Bronchial epithelial cell (primary cell): ENCODE results near the gene C2CD2. TPM values are rescaled to one million over a fixed set of nuclear protein-coding genes. Genes with fewer than 3 reads are reported as not detected.

Source experiments
- DNase-seq: peaks from one replicate; pipeline ENCODE4 v3.0.0-alpha.2; 2010; ENCODE audit warnings: low read depth
- FAIRE-seq: peaks from 2 replicates; lab custom pipeline; 2011; peaks lifted over from hg19 to GRCh38; lab: Jason Lieb, UNC
- H3K27me3 ChIP-seq: 2 replicates; pipeline ENCODE4 v1.5.1; 2011; ENCODE audit warnings: low read length; ENCODE audit not compliant: control insufficient read depth, insufficient read depth
- H3K36me3 ChIP-seq: 2 replicates; pipeline ENCODE4 v1.5.1; 2011; ENCODE audit warnings: low read length; ENCODE audit not compliant: control insufficient read depth, insufficient read depth
- H3K4me3 ChIP-seq: 2 replicates; pipeline ENCODE4 v1.5.1; 2011; ENCODE audit warnings: mild to moderate bottlenecking, low read depth, low read length, control low read depth
- CTCF ChIP-seq: IDR thresholded peaks from 2 replicates; pipeline ENCODE4 v1.5.1; 2011; ENCODE audit warnings: mild to moderate bottlenecking, moderate library complexity, low read length, control low read depth, inconsistent platforms; ENCODE audit not compliant: insufficient read depth, severe bottlenecking
- total RNA-seq: library from RNA; depleted of rRNA; stranded (reverse); fragments of >200 nt; gene quantifications from 2 replicates; pipeline ENCODE4 v1.2.1, GENCODE V29; 2014

The C2CD2 gene
- total RNA-seq, 1 donor from 2014 or later: 6.6 TPM

GRCh38 chr21:41932576-41933312 is 21.1 kb downstream of the C2CD2 start:
- DNase-seq (peak; percentile 61), FAIRE-seq (no peak)
- TF ChIP-seq CTCF: no peak
- no peaks in the 10 kb centered on the region for H3K27me3 ChIP-seq
- no peak overlapping the region for H3K4me3 ChIP-seq
- no peaks in the 10 kb centered on the region for H3K36me3 ChIP-seq

DNA sequence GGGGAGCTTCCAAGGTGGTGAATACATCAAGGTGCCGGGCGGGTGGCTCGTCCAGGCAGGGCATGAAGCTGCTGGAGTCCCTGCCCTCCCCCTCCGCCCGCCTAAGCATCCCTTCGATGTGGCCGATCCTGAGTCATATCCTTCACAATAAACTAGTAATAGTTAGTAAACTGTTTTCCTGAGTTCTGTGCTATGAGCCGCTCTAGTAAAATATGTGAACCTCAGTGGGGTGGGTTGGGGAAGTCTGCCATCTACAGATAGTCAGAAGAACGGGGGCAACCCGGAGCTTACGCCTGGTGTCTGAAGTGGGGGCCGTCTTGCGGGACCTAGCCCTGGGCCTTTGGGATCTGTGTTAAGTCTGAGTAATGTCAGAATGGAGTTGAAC is 21.6 kb downstream of the C2CD2 start:
- FAIRE-seq (no peak), DNase-seq (peak; percentile 95)
- Histone ChIP-seq H3K4me3 (no peak overlapping the region), H3K36me3 (no peaks in the 10 kb centered on the region), H3K27me3 (no peaks in the 10 kb centered on the region)
- peak; percentile 21 for TF ChIP-seq CTCF

DNA sequence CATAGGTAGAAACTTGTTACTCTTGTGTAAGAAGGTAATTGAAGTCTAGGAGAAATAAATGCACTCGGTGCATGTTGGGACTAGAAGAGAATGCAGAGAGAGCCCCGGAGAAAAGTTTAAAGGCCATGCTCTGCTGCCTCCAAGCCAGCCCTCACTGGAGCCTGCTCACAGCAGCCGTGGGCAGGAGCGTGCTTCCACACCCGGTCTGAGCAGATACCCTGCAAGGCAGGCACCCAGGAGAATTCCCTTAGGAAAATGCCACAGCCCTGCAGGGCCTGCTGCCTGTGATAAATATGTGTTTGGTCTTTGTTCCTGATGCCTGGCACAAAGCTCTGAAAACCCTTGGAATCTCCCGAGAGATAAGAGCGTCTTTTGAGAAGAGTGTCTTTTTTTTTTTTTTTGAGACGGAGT is 22.8 kb downstream of the C2CD2 start:
- DNase-seq: peak; percentile 93
- no peak overlapping the region for H3K4me3 ChIP-seq
- no peaks in the 10 kb centered on the region for H3K36me3 ChIP-seq
- no peak for FAIRE-seq
- no peaks in the 10 kb centered on the region for H3K27me3 ChIP-seq
- TF ChIP-seq CTCF: no peak

GRCh38 chr21:41929248-41929647 is 24.6 kb downstream of the C2CD2 start:
- Histone ChIP-seq H3K36me3 (no peaks in the 10 kb centered on the region), H3K4me3 (no peak overlapping the region), H3K27me3 (no peaks in the 10 kb centered on the region)
- FAIRE-seq (no peak), DNase-seq (no peak)
- no peak for TF ChIP-seq CTCF

- Histone ChIP-seq H3K4me3 (no peak overlapping the region), H3K36me3 (no peaks in the 10 kb centered on the region), H3K27me3 (no peaks in the 10 kb centered on the region)
- no peak for TF ChIP-seq CTCF
- no peak for FAIRE-seq
- DNase-seq: no peak
Observed at GRCh38 chr21:41928621-41929220, 25.1 kb downstream of the C2CD2 start.
